Coronary artery (tissue), 2 donors: ENCODE measurements around the gene VANGL2.

ENCODE experiments used
- DNase-seq: peaks from one replicate; pipeline ENCODE4 v3.0.0-alpha.2; 2017; ENCODE audit warnings: low spot score
- H3K27ac ChIP-seq, 2 donors: fragments of 200-600 bp; sonication (generic); one replicate each; pipeline ENCODE4 v1.5.1; 2016 to 2019
- H3K4me3 ChIP-seq: fragments of 200-600 bp; sonication (generic); 2 replicates; pipeline ENCODE4 v1.5.1; 2016; ENCODE audit warnings: mild to moderate bottlenecking, moderate library complexity
- CTCF ChIP-seq: fragments of 200-600 bp; sonication (generic); IDR thresholded peaks from one replicate; pipeline ENCODE4 v1.5.1; 2019; ENCODE audit warnings: antibody characterized with exemption

VANGL2 gene

GRCh38 chr1:160428655-160429054 lies 28.3 kb downstream of the VANGL2 start:
- no peak for DNase-seq
- Histone ChIP-seq H3K27ac (no peak overlapping the region), H3K4me3 (no peak overlapping the region)
- TF ChIP-seq CTCF = no peak

GRCh38 chr1:160429125-160429561 lies 28.8 kb downstream of the VANGL2 start:
- no peak for DNase-seq
- no peak overlapping the region for H3K4me3 ChIP-seq
- no peak for TF ChIP-seq CTCF
- no peak overlapping the region for H3K27ac ChIP-seq

- no peak for TF ChIP-seq CTCF
- no peak for DNase-seq
- no peak overlapping the region for H3K27ac ChIP-seq
- no peak overlapping the region for H3K4me3 ChIP-seq
Observed at GRCh38 chr1:160429702-160430535, 29.6 kb downstream of the VANGL2 start.

GRCh38 chr1:160431006-160431405 lies 30.6 kb downstream of the VANGL2 start:
- no peak for TF ChIP-seq CTCF
- H3K27ac ChIP-seq = no peak overlapping the region

GRCh38 chr1:160431571-160431970 lies 31.2 kb downstream of the VANGL2 start:
- no peak for DNase-seq
- no peak for TF ChIP-seq CTCF
- Histone ChIP-seq H3K4me3 (no peak overlapping the region), H3K27ac (no peak overlapping the region)

More at GRCh38 chr1:160431006-160431405, 30.6 kb downstream of the VANGL2 start:
- no peak for DNase-seq
- H3K4me3 ChIP-seq = no peak overlapping the region

- TF ChIP-seq CTCF = no peak
Observed at GRCh38 chr1:160432371-160432786, 32.0 kb downstream of the VANGL2 start.

GRCh38 chr1:160436966-160437365 lies 36.6 kb downstream of the VANGL2 start:
- no peak for TF ChIP-seq CTCF
- no peak overlapping the region for H3K4me3 ChIP-seq
- no peak for DNase-seq
- no peak overlapping the region for H3K27ac ChIP-seq

More at GRCh38 chr1:160432371-160432786, 32.0 kb downstream of the VANGL2 start:
- Histone ChIP-seq H3K4me3 (no peak overlapping the region), H3K27ac (no peak overlapping the region)
- no peak for DNase-seq
